ENCODE measurements around the gene PLCB1.

DNA sequence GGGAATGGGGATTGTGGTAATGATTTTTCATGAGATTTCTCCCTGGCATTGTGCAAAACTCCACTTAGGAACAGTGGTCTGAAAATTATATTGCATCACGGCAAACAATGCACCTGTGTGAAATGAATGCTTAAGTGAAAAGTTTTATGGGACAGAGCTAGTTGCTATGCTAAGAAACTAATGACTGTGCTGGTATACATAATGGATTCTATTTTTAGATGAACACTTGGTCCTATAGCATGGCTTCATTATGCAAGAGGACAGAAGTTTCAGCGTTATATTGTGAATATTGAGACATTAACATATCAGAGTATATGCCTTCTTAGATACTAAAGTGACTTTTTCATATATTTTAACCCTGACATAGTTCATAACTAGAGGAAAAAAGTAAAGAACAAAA, 30.5 kb downstream of the PLCB1 start:
- TF ChIP-seq, protein P1, sequence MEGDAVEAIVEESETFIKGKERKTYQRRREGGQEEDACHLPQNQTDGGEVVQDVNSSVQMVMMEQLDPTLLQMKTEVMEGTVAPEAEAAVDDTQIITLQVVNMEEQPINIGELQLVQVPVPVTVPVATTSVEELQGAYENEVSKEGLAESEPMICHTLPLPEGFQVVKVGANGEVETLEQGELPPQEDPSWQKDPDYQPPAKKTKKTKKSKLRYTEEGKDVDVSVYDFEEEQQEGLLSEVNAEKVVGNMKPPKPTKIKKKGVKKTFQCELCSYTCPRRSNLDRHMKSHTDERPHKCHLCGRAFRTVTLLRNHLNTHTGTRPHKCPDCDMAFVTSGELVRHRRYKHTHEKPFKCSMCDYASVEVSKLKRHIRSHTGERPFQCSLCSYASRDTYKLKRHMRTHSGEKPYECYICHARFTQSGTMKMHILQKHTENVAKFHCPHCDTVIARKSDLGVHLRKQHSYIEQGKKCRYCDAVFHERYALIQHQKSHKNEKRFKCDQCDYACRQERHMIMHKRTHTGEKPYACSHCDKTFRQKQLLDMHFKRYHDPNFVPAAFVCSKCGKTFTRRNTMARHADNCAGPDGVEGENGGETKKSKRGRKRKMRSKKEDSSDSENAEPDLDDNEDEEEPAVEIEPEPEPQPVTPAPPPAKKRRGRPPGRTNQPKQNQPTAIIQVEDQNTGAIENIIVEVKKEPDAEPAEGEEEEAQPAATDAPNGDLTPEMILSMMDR (IDR thresholded peaks at IDR 0.05; ENCODE audit: borderline replicate concordance, extremely low read depth, low read length, poor library complexity, severe bottlenecking) = no peak
- no peak for TF ChIP-seq EZH2 (IDR thresholded peaks at IDR 0.05; ENCODE audit: borderline replicate concordance, low read depth, low read length, severe bottlenecking)
